Activated CD8-positive, alpha-beta memory T cell treated with anti-CD3 and anti-CD28 coated beads for 4 hours (primary cell): ENCODE data around the gene GLUD1.
A peak's percentile ranks its signal among the peaks of the same experiment; 100 is the strongest.
"Not testable (repeated sequence)": the region's sequence is repeated elsewhere in the genome, so short reads cannot be mapped to it uniquely, and the experiment has no call there.

Experiments used
- DNase-seq, 2 donors: peaks; one replicate each; pipeline ENCODE4 v3.0.0-alpha.2; 2020; ENCODE audit warnings: low read depth in 2 of 2

Gene GLUD1

DNA sequence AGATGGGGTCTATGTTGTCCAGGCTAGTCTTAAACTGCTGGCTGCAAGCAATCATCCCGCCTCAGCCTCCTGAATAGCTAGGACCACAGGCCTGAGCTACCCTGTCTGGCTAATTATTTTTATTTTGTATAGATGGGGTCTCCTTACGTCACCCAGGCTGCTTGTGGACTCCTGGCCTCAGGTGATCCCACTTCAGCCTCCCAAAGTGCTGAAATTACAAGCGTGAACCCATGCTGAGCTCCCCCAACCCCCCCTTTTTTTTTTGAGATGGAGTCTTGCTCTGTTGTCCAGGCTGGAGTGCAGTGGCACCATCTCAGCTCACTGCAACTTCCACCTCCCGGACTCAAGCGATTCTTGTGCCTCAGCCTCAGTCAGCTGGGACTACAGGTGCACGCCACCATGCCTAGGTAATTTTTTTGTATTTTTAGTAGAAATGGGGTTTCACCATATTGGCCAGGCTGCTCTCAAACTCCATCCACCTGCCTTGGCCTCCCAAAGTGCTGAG is 49.2 kb downstream of the GLUD1 start:
- DNase-seq: no peak

GRCh38 chr10:87043579-87043978 is 51.1 kb downstream of the GLUD1 start:
- DNase-seq: not testable (repeated sequence)

GRCh38 chr10:87038786-87039185 is 55.9 kb downstream of the GLUD1 start:
- DNase-seq: no peak

- DNase-seq: no peak
Observed at GRCh38 chr10:87038286-87038717, 56.3 kb downstream of the GLUD1 start.

GRCh38 chr10:87036623-87037022 is 58.0 kb downstream of the GLUD1 start:
- DNase-seq: no peak

DNA sequence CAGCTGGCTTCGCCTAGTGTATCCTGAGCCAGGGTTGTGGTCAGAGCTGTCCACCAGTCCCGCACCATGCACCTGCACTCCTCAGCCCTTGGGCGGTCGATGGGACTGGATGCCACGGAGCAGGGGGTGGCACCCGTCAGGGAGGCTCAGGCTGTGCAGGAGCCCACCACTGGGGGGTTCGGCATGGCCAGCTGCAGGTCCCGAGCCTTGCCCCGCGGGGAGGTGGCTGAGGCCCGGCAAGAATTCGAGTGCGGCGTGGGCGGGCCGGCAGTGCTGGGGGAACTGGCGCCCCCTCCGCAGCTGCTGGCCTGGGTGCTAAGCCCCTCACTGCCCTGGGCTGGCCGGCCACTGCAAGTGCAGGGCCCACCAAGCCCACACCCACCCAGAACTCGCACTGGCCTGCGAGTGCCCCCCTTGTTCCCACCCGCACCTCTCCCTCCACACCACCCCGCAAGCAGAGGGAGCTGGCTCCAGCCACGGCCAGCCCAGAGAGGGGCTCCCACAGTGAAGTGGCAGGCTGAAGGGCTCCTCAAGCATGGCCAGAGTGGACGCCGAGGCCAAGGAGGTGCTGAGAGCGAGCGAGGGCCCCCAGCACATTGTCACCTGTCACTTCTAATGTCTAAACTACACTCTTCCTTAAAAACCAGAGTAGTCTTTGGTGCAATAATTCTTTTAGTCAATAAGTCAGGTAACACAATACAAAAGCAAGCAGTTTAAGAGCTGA is 63.6 kb downstream of the GLUD1 start:
- no peak for DNase-seq

DNA sequence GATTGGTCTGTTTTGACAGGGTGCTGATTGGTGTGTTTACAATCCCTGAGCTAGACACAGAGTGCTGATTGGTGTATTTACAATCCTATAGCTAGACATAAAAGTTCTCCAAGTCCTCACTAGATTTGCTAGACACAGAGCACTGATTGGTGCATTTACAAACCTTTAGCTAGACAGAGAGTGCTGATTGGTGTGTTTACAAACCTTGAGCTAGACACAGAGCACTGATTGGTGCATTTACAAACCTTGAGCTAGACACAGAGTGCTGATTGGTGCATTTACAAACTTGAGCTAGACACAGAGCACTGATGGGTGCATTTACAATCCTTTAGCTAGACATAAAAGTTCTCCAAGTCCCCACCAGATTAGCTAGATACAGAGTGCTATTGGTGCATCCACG is 64.2 kb downstream of the GLUD1 start:
- not testable (repeated sequence) for DNase-seq

GRCh38 chr10:87026747-87027508 is 67.7 kb downstream of the GLUD1 start:
- not testable (repeated sequence) for DNase-seq

- peak in 1 of 2 donors; percentile 1 for DNase-seq
Observed at GRCh38 chr10:87025285-87025958, 69.2 kb downstream of the GLUD1 start.

GRCh38 chr10:87020056-87020455 is 74.6 kb downstream of the GLUD1 start, which contains the start of gene FAM25A:
Gene FAM25A (plus strand): TSS chr10:87020294. CDS start chr10:87020325, 31 bp downstream.
- not testable (repeated sequence) for DNase-seq

DNA sequence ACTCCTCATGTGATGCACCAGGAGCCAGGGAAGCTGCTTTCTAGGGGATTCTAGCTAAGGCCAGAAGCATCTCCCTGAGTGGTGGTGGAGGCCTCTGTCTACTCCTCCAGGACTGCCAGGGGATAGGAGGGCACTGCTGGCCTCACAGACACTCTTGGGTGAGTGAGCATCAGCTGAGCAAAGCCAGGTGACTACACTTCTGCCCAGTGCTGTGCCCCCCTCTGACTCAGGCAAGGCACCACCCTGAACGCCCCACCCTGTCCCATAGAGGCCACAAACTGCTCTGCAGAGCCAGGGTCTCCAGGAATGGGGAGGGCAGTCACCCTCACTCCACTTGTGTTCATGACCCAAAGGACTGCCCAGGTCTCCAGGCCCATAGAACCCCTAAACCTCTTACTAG is 75.1 kb downstream of the GLUD1 start:
- not testable (repeated sequence) for DNase-seq

DNA sequence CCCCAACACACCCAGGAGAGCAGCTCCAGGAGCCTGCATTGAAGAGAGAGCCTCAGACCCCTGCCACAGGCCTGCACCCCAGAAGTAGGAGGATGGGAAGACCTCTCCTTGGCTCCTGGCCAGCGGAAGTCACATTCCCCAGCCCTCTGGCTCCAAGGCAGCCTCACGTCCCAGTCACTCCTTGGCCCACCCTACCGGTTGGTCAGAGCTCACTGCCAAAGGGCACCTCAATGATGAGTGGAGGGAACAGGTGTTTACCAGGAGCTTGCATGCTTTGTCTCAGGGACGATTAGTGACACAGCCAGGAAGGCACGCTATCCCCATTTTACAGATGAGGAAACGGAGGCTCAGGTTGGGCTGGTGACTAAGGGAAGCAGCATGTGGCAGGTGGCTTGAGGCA is 75.6 kb downstream of the GLUD1 start:
- not testable (repeated sequence) for DNase-seq

- not testable (repeated sequence) for DNase-seq
Observed at GRCh38 chr10:87018127-87018526, 76.5 kb downstream of the GLUD1 start.

GRCh38 chr10:87014986-87015716 is 79.5 kb downstream of the GLUD1 start:
- DNase-seq: not testable (repeated sequence)

DNA sequence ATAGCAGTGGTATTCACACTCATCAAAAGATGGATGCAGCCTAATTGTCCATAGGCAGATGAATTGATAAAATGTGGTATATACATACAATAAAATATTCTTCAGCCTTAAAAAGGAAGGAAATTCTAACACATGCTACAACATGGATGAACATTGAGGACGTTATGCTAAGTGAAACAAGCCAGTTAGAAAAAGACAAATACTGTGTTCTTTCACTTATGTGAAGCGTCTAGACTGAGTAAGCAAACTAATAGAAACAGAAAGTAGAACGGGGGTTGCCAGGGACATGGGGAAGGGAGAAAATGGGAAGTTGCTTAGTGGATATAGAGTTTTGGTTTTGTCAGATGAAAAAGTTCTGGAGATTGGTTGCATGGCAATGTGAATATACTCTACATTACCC is 81.1 kb downstream of the GLUD1 start:
- not testable (repeated sequence) for DNase-seq

GRCh38 chr10:87009134-87009696 is 85.4 kb downstream of the GLUD1 start:
- not testable (repeated sequence) for DNase-seq

GRCh38 chr10:87008303-87008702 is 86.3 kb downstream of the GLUD1 start:
- DNase-seq: not testable (repeated sequence)

GRCh38 chr10:87007674-87008073 is 87.0 kb downstream of the GLUD1 start:
- DNase-seq: not testable (repeated sequence)

DNA sequence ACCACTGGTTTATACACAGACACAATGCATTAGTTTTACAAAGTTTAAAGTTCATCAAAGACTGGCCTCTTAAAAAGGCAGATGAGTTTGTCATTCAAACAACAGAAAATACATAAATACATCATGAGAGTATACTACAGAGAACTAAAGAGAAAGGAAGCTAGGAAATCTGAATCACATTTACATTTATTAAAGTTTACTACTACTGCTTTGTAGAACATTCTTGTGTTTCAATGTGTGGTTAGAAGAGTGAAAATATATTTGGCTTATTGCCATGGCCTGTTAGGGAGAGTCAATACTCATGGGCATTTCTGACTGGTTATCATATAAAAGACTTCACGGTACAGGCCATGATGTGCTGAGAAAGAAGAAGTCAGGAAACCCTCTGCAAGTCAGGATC is 87.5 kb downstream of the GLUD1 start:
- DNase-seq: not testable (repeated sequence)

DNA sequence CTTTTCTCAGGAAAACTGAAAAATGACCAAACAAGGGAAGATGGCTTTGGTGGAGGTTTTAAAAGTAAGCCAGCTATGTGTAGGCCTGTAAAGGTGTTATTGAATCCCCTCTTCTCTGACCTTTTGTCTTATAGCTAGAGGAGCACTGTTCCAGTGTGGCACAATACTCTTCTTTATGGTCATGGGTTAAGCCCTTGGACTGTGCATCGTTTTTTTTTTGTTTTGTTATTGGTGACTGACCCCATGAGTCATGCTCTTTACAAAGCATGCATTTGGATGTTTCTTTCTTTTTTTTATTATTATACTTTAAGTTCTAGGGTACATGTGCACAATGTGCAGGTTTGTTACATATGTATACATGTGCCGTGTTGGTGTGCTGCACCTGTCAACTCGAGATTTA is 94.2 kb downstream of the GLUD1 start:
- DNase-seq: no peak
